HG03196 (cell line): ENCODE measurements around the gene BCOR.
A peak's percentile ranks its signal among the peaks of the same experiment; 100 is the strongest.

Experiments
- ATAC-seq: cut with Tn5 transposase; IDR thresholded peaks from one replicate; pipeline ENCODE4 v1.9.1; 2021; ENCODE audit not compliant: unreplicated experiment

The BCOR gene

DNA sequence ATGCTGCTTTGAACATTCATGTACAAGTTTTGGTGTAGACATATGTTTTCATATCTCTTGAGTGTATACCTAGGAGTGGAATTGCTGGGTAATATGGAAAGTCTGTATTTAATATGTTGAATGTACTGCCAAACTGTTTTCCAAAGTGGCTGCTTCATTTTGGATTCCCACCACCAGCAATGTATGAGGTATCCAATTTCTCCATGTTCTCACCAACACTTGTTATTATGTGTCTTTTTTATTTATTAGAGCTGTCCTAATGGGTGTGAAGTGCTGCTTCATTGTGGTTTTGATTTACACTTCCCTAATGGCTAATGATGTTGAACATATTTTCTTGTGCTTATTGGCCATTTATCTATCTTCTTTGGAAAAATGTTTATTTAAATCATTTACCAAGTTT is 60.4 kb downstream of the BCOR start:
- no peak for ATAC-seq

DNA sequence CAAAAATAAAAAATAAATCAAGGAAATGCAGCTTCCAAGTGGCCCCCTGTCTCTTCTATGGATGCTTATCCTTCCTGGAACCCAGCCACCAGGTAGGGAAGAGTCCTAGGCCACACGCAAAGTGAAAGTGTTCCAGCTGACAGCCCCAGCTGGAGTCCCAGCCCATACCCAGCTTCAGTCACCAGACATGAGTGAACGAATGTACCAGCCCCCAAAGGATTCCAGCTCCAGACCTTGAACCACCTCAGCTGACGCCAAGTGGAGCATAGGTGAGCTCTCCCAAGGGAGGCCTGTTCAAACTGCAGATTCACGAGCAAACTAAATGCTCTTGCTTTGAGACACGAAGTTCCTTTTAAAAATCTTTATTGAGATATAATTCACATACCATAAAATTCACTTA is 62.0 kb downstream of the BCOR start:
- ATAC-seq, result no peak

DNA sequence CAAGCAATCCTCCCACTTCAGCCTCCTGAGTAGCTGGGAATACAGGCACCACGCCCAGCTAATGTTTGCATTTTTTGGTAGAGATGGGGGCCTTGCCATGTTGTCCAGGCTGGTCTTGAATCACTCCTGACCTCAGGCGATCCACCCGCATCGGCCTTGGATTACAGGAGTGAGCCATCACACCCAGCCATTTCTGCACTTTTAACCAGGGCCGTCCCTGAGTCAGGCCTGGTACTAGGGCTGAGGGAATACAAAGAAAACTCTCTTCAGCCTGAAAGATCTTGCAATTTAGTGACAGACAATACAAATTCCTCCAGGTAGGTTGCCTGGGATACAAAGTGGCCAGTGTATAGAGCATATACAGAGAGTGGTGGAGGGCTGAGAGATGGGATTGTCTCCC is 65.8 kb downstream of the BCOR start:
- ATAC-seq, result no peak

DNA sequence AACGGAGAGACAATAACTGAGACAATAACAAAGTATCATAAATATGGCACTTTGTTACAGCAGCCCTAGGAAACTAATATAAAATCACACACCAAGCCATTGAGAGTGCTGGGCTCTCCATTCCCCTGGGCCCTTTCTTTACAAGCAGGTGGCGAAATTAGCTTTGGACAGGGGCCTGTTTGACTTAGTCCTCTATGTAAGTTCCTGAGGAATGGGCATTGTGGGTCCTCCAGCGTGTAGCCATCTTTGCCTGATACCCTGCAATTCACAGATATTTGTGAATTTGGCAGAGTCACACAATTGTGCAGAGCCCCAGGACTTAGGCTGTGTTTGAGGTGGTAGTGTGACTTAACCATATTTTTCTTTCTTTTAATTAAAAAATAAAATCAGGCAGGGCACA is 67.6 kb downstream of the BCOR start:
- ATAC-seq, result no peak

DNA sequence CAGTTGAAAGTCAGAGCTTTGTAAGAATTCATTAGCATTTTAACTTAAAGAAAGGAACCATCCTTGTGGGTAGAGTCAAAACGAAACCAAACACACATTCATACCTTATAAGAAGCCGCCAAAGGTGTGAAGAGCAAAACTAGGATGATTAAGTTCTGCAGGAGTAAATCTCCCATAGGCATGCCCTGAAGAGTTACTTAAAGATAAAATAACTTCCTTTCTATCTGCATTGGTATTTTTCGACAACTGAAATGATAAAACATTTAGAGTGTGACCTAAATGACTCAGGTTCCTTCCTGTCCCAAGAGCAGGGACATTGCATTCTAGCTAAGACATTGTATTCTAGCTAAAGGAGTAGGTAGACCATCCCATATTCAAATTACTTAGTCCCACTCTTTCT is 75.3 kb downstream of the BCOR start:
- ATAC-seq, result no peak

DNA sequence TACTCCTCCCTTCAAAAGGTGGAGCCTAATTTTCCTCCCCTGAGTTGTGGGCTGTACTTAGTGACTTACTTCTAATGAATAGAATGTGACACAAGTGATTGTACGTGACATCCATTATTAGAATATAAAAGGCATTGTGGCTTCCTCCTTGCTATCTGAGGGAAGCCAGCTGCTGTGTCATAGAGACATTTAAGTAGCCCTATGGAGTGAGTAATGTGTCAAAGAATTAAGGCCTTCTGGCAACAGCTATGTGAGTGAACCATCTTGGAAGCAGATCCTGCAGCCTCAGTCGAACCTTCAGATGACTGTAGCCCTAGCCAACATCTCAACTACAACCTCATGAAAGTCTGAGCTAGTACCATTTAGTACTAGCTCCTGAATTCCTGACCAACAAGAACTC is 76.1 kb downstream of the BCOR start:
- ATAC-seq, result no peak

DNA sequence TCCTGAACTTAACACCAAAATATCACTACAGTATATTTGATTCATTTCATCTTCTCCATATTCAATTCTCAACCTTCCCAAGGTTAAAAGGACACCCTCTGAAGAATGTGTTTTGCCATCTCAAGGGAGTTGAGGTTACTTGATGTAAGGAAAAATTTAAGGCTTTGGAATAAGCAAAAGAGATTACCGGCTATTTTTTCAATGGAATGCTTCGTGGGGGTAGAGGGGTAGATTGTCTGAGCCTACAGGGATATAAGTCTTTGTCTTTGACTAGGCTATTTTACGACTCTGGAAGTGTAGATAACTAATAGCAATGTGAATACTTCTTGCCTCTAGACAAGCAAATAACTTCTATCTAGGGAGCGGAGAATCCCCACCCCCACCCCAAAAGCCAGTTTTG is 78.2 kb downstream of the BCOR start:
- ATAC-seq, result no peak

DNA sequence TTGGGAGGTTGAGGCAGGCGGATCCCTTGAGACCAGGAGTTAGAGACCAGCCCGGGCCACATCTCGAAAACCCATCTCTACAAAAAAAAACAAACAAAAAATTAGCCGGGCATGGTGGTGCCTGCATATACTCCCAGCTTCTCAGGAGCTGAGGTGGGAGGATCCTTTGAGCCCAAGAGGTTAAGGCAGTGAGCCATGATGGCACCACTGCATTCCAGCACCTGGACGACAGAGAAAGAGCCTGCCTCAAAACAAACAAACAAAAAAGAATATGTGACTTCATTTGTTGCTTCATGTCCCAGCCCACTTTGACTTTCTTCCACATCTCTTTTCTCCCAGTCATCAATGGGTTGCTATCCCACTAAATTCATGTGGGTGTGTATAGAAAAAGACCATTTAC is 79.7 kb downstream of the BCOR start:
- no peak for ATAC-seq

DNA sequence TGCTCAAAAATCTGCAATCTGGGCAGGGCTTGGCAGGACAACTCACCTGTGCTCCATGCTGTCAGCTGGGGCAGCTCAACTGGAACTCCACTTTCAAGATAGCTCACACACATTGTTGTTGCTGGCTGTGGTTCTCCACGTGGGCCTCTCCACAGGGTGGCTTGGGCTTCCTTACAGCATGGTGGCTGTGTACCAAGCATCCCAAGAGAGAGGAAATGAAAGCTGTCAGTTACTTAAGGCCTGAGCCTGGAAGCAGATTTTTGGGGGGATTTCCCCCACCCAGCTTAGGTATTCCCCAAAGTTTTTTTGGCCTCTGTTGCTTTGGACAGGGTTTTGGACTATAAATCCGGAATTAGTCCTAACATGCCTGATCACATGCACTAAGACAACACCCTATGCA is 81.0 kb downstream of the BCOR start:
- no peak for ATAC-seq

DNA sequence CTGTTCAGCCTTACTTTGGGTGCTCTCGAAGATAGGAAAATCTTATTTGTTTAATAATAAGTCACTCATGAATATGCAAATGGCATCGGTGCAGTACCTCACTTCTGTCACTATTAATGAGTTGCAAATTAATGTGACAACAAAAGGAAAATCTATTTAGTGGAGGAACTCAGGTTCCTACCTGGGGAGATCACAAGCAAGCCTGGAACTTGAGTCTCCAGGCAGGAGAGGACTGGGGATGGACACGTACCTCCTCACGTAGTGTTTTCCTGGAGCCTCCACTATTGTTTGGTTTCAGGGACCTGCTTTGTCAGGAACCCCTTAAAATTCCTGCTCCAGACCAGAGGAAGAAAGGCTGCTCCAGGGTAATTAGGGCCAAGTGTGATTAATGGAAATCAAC is 82.1 kb downstream of the BCOR start:
- no peak for ATAC-seq

DNA sequence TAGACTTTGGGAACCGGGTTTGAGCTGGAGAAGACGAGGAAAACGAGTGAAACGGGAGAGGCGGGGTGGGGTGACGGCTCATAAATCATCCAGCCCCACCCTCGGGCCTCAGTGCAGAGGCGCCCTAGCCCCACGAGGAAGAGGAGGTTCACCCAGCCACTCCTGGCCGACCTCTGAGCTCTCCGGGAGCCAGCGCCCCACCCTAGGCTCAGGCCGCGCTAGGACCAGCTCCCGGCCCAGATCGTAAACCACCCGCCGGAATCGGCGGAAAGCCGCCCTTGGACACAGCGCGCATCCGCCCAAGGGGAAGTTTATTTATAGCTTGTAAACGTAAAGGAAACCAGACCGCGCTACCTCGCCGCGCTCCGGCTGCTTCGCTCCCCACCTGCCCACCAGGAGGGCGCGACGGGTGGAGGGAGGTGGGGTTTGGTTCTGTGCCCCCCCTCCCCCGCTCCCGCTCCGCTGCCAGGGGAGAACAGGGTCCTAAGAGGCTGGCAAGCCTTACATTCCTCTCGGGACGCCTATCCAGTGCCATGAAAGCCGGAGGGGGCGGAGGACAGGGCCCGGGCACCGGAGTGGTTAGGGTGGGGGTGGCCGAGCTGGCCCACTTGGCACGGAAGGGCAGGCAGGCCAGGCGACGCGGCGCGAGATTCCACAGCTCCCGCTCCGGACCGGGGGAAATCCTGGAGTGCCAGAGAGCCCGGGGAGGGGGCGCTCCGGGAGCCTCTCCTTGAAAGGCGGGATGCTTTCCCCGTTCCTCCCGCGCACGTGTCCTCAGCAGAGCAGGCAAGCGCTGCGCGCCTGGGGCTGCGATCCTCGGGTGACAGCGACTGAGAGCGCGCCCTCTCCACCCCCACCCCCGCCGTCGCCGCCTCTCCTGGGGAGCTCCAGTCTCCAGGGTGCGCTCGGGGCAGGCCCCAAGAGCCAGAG is 84.2 kb downstream of the BCOR start:
- peak; percentile 45 for ATAC-seq

DNA sequence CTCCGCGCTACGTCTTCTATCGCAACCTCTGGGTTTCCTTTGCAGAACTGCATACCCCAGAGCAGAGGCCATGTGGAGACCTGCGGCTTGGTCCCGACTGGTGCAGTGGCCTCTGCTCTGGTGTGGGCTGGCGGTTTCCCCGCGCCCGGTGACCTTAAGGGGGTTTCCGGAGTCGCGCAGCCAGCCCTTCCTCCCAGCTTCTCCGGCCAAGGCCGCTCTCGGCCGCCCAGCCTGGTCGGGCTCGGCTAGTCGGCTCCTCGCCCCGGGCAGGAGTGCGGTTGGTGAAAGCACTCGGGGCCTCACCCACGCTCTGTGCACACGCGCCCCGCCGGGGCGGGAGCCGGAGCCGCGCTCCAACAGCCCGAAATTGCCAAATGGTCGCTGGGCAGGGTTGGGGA is 84.9 kb downstream of the BCOR start:
- ATAC-seq, result no peak

DNA sequence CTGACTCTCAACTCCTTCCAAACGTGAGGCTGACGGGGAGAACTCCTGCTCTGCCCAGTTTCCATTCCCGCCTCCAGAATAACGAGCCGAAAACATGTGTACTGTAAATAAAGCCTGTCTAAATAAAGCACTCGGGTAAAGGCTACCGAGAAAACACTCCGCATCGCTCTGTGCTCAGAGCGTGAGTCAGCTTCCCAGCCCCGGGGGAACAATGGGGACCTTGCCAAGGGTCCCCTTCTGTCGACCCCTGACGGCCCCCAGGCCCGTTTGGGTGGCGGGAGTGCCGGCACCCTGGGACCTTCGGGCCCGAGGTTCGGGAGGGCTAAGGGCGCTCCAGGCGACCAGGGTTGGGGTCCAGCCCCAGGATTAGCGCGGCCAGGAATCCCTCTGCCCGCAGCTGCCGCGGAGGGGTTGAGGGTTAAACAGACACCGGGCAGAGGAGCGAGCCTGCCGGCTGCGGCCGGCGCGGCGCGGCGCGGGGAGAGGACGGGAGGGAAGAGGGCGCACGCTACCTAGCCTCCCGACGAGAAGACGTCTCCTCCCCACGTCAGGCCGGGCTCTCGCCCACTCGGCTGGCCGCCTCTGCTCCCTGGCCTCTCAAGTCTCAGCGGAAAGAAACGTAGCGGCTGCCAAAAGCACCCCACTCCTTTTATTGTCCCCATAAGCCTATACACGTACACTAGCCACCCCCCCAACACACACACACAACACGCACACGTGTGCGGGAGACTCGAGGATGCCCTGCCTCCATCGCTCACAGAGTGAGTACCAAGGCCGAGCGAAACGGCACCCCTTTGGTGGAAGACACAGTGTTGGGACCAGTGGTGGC is 85.5 kb downstream of the BCOR start:
- ATAC-seq, result no peak

DNA sequence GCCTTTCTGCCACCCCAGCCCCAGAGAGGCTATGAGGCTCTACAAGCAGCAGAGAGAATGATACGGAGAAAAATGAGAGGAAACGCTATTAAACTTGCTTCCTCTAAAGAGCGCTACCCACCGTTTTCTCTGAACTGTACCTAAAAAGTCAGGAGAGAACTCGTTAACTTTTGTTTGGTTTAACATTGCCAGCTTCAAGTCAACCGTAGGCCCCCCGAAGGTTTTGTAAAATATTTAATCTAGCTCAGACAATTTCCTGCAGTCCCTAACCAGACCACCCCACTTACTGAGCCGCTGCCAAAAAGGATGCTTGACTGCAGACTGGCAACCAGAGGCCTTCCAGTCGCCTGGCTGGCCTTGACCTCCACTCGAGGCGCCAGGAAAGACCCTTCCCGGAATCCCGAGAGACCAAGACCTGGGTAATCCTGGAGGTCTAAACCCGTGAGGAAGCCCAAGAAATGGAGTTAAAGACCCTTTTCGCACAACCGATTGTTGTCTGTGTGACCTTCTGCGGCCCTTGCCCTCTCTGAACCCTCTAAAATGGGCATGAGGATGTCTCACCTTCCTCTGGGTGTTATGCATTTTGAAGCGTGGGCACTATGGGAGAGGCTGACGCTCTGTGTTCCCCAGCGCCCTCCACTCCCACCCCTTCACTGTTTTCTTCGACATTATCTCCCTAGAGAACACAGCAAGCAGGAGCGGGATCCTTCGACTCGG is 86.3 kb downstream of the BCOR start:
- ATAC-seq, result no peak

DNA sequence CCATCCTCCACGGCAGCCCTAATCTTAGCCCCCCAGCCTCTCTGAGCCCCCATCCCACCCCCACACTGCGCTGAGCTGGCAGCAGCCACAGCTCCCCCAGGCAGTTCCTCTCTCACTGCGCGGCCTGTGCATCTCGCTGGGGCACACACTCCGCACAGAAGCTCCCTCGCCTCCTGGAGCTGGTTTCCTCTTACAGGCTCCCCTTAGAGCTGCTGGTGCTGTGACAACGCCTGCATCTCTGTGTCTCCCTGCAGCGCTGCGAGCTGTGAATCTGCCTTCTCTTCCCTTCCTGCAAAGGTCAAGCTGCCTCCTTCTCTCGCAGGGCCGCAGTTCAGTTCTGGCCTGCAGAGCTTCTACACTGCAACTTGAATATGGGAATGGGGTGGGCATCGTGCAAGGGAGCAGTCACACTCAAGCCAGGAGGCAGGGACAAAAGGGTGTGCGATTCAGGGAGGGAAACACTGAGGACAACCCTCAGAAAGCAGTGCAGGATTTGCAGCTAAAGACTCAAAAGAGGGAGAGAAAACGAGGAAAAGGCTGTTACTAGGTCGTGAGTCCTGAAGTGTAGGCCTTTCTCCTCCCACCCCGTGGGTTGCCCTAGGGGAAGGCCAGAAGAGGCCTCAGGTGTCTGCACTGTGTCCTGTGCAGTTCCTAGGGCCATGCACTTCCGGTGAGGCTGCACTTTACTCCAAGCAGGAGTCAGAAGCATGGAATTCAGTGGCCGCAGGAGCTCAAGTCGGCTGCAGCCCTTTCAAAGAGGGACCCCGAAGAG is 87.0 kb downstream of the BCOR start:
- no peak for ATAC-seq

DNA sequence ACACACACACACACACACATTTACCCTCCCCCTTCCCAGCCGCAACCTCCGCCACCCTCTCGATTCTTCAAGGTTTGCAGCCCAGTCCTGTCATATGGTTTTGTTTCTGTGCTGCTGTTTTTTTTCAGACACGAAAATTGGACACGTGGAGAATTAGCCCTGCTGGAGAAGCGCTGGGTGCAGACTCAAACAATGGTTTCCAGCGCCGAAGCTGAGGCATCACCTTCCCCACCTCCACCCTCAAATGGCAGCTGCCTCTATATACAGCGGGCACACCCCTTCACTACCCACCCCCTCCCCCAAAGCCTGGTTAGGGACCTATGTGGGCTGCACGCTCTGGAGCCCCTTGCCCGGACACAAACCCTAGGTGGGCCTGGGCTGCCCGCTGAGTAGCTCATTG is 87.9 kb downstream of the BCOR start:
- ATAC-seq, result no peak

DNA sequence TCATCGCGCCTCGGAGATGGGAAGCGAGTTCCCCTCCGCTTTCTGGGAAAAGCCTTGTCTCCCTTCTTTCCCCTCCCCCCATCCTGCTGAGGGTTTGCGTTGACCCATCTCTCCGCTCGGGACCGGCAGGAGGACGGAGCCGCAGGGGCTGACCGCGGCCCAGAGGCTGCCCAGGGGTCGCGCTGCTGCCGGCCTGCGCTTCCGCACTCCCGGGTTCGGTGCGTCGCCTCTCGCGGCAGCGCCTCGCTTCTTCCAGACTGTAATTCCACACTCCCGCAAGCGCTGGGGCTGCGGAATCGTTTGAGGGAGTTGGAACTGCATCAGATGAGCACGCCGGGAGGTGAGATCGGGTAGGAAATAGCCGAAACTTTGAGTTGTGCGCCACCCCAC is 88.3 kb downstream of the BCOR start:
- ATAC-seq, result no peak

DNA sequence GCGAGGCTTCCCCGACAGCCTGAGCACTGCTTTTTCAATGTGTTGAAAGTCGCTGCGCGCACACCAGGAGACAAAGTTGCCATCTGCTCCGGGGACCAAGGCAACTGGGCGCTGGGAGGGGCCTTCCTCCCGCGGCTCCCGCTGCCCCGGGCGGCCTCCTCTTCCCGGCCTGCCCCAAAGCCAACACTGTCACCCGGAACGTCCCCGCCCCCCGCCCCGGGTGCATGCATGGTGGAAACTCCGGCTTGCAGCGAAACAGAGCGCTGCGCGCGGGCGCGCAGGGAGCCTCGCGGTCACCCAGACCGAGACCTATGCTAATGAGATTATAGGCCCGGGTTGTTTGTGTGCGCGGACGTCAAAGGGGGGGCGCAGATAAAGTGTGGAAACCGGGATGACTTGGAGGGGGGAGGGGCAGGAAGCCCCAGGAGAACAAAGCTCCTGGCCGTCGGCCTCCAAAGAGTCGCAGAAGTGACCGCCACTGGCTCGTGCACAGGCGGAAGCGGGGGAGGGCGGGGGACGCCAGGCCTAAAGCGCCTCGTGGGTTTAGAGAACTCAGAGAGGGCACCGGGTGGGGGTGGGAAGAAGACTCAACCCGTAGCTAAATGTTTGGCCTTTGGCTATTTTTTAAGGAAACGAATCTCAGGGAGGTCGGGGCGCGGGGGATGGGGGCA is 88.8 kb downstream of the BCOR start:
- no peak for ATAC-seq

DNA sequence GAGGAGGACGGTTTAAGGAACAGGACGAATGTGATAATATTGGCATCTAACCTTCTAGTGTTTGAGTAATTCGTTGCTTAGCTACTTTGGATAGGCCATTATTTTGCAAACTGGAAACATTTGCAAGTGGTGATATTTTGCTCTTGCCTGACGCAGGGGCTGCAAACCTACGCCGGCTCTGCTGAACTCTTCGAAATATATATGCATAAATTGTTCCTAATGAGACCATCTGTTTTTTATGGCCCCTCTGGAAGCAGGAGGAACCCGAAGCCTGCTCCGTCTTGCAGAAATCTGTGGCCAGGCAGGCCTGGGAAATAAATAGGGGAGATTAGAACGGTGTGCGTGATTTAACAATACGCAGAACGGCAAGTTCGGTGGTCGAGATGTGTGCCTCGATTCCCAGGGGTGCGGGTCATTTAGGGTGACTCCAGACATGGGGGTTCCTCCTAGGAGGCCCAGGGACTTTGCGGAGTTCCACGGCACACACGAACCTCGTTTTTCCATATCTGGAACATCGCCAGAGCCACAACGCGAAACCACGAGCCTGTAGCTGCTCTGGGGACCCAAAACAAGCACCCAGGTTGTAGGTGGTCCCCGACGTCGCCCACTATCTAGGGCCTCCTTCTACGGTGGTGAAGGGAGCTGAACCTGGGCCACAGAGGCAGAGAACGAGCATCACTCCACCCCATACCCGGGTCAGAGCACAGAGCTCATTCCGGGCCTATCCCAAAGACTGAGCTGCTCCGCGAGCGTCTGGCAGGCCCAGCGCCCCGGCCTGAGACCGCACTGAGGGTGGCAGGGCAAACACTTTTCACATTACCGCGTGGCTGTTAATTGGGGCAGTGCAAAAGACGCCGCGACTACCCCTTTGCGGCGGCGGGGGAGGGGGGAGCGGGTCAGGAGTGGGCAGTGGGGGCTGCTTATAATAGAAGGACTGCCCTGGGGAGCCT is 89.7 kb downstream of the BCOR start:
- ATAC-seq, result no peak
